Measurements from ENCODE around the gene CD101. TPM values are rescaled to one million over a fixed set of nuclear protein-coding genes. Genes with fewer than 3 reads are reported as not detected.
A peak's percentile ranks its signal among the peaks of the same experiment; 100 is the strongest.

The CD101 gene
- total RNA-seq, 1 experiment from 2014 or later, result 0.40 TPM

GRCh38 chr1:117013309-117013858 lies 11.8 kb downstream of the CD101 start:
- no peak for DNase-seq (ENCODE audit: low read depth)

GRCh38 chr1:117014209-117014608 lies 12.6 kb downstream of the CD101 start:
- DNase-seq (ENCODE audit: low read depth), result peak; percentile 62

GRCh38 chr1:117015724-117016123 lies 14.2 kb downstream of the CD101 start:
- no peak for DNase-seq (ENCODE audit: low read depth)

GRCh38 chr1:117017062-117017461 lies 15.5 kb downstream of the CD101 start:
- DNase-seq (ENCODE audit: low read depth), result no peak

GRCh38 chr1:117017648-117018047 lies 16.1 kb downstream of the CD101 start:
- peak; percentile 77 for DNase-seq (ENCODE audit: low read depth)

- DNase-seq (ENCODE audit: low read depth), result no peak
Measured at GRCh38 chr1:117020526-117021156, 19.1 kb downstream of the CD101 start.

GRCh38 chr1:117022114-117022513 lies 20.6 kb downstream of the CD101 start:
- no peak for DNase-seq (ENCODE audit: low read depth)

- DNase-seq (ENCODE audit: low read depth), result no peak
Measured at GRCh38 chr1:117025568-117025967, 24.0 kb downstream of the CD101 start.

GRCh38 chr1:117026361-117026760 lies 24.8 kb downstream of the CD101 start:
- DNase-seq (ENCODE audit: low read depth), result peak; percentile 36

GRCh38 chr1:117029685-117030084 lies 28.1 kb downstream of the CD101 start:
- DNase-seq (ENCODE audit: low read depth), result no peak

- DNase-seq (ENCODE audit: low read depth), result no peak
Measured at GRCh38 chr1:117030271-117030877, 28.8 kb downstream of the CD101 start.

GRCh38 chr1:117032266-117032665 lies 30.7 kb downstream of the CD101 start:
- no peak for DNase-seq (ENCODE audit: low read depth)

- no peak for DNase-seq (ENCODE audit: low read depth)
Measured at GRCh38 chr1:117032681-117033539, 31.4 kb downstream of the CD101 start.

- DNase-seq (ENCODE audit: low read depth), result no peak
Measured at GRCh38 chr1:117033772-117034171, 32.2 kb downstream of the CD101 start.

GRCh38 chr1:117034791-117035290 lies 33.3 kb downstream of the CD101 start:
- DNase-seq (ENCODE audit: low read depth), result no peak

GRCh38 chr1:117036018-117036461 lies 34.5 kb downstream of the CD101 start:
- DNase-seq (ENCODE audit: low read depth), result no peak

- DNase-seq (ENCODE audit: low read depth), result no peak
Measured at GRCh38 chr1:117037802-117038201, 36.2 kb downstream of the CD101 start.

GRCh38 chr1:117038236-117038635 lies 36.7 kb downstream of the CD101 start:
- no peak for DNase-seq (ENCODE audit: low read depth)

GRCh38 chr1:117044217-117044616 lies 42.7 kb downstream of the CD101 start:
- DNase-seq (ENCODE audit: low read depth), result no peak

GRCh38 chr1:117045644-117046043 lies 44.1 kb downstream of the CD101 start:
- DNase-seq (ENCODE audit: low read depth), result peak; percentile 41

GRCh38 chr1:117046781-117047180 lies 45.2 kb downstream of the CD101 start:
- DNase-seq (ENCODE audit: low read depth), result no peak

GRCh38 chr1:117047271-117047670 lies 45.7 kb downstream of the CD101 start:
- no peak for DNase-seq (ENCODE audit: low read depth)

Measured in LHCN-M2 (cell line).